HepG2 (cell line): ENCODE results near the gene CAPN2. TPM values are rescaled to one million over a fixed set of nuclear protein-coding genes. Genes with fewer than 3 reads are reported as not detected.

Experiments
- CENPX ChIP-seq: sonication (generic); formaldehyde crosslinking; IDR thresholded peaks from 2 replicates; pipeline ENCODE4 v1.9.0; 2021; ENCODE audit warnings: mild to moderate bottlenecking, missing genetic modification reagents, moderate library complexity
- CHD2 ChIP-seq: IDR thresholded peaks from 2 replicates; pipeline ENCODE4 v1.6.1; 2011; ENCODE audit warnings: low read depth, low read length, improper control_type of control experiment
- ELF1 ChIP-seq: sonication (generic); formaldehyde crosslinking; IDR thresholded peaks from 2 replicates; pipeline ENCODE4 v1.4.0; 2020; ENCODE audit warnings: missing genetic modification reagents
- ERF ChIP-seq: IDR thresholded peaks from 2 replicates; pipeline ENCODE4 v1.6.1; 2018; ENCODE audit warnings: missing biosample characterization, missing genetic modification reagents
- HMGA1 ChIP-seq: sonication (generic); formaldehyde crosslinking; conservative IDR thresholded peaks from 2 replicates; pipeline ENCODE4 v1.4.0; 2020; ENCODE audit warnings: missing genetic modification reagents
- ISL2 ChIP-seq: sonication (generic); formaldehyde crosslinking; IDR thresholded peaks from 2 replicates; pipeline ENCODE4 v1.5.0; 2020; ENCODE audit warnings: missing genetic modification reagents
- NPAS2 ChIP-seq: sonication (generic); formaldehyde crosslinking; IDR thresholded peaks from 2 replicates; pipeline ENCODE4 v1.8.0; 2022; ENCODE audit warnings: mild to moderate bottlenecking, missing genetic modification reagents, borderline replicate concordance
- PHF21A ChIP-seq: sonication (generic); formaldehyde crosslinking; IDR thresholded peaks from 2 replicates; pipeline ENCODE4 v1.5.0; 2020; ENCODE audit warnings: mild to moderate bottlenecking, missing genetic modification reagents
- PHF5A ChIP-seq: IDR thresholded peaks from one replicate; pipeline ENCODE4 v1.6.1; 2018; ENCODE audit warnings: low read depth, missing genetic modification reagents; ENCODE audit not compliant: unreplicated experiment
- PRPF4 ChIP-seq: fragments of 200-400 bp; formaldehyde crosslinking; IDR thresholded peaks from 2 replicates; pipeline ENCODE4 v1.6.1; 2016; ENCODE audit warnings: low read length, low read depth; ENCODE audit not compliant: poor library complexity, severe bottlenecking
- XRCC5 ChIP-seq: fragments of 200-400 bp; formaldehyde crosslinking; optimal IDR thresholded peaks from 2 replicates; pipeline ENCODE3; 2017; ENCODE audit warnings: mild to moderate bottlenecking, low read length
- ZBTB8A ChIP-seq: sonication (generic); formaldehyde crosslinking; IDR thresholded peaks from 2 replicates; pipeline ENCODE4 v1.4.0; 2020; ENCODE audit warnings: mild to moderate bottlenecking, low read depth, missing genetic modification reagents, borderline replicate concordance
- ZFYVE20 ChIP-seq: sonication (generic); formaldehyde crosslinking; IDR thresholded peaks from 2 replicates; pipeline ENCODE4 v1.8.0; 2023; ENCODE audit warnings: low read depth, mild to moderate bottlenecking, moderate library complexity, missing genetic modification reagents, borderline replicate concordance
- ZNF10 ChIP-seq: sonication (generic); formaldehyde crosslinking; IDR thresholded peaks from 2 replicates; pipeline ENCODE4 v1.4.0; 2020; ENCODE audit warnings: mild to moderate bottlenecking, low read depth, missing genetic modification reagents, borderline replicate concordance
- ZNF138 ChIP-seq: sonication (generic); formaldehyde crosslinking; IDR thresholded peaks from 2 replicates; pipeline ENCODE4 v1.5.0; 2020; ENCODE audit warnings: mild to moderate bottlenecking, low read depth, missing genetic modification reagents
- ZNF552 ChIP-seq: sonication (generic); formaldehyde crosslinking; IDR thresholded peaks from 2 replicates; pipeline ENCODE4 v1.9.0; 2022; ENCODE audit warnings: missing genetic modification reagents, mild to moderate bottlenecking, borderline replicate concordance
- ZNF562 ChIP-seq: sonication (generic); formaldehyde crosslinking; IDR thresholded peaks from 2 replicates; pipeline ENCODE4 v1.8.0; 2022; ENCODE audit warnings: missing genetic modification reagents, borderline replicate concordance
- ZNF563 ChIP-seq: sonication (generic); formaldehyde crosslinking; IDR thresholded peaks from 2 replicates; pipeline ENCODE4 v1.8.0; 2022; ENCODE audit warnings: mild to moderate bottlenecking, moderate library complexity, missing genetic modification reagents
- ZNF879 ChIP-seq: sonication (generic); formaldehyde crosslinking; IDR thresholded peaks from 2 replicates; pipeline ENCODE4 v1.8.1; 2023; ENCODE audit warnings: missing genetic modification reagents
- polyA plus RNA-seq, 8 experiments: library from polyadenylated mRNA; depleted of rRNA in 3 of 8; stranded (reverse) in 7 of 8; unstranded in 1 of 8; fragments of >200 nt; fragmentation: Illumina TruSeq in 4 of 8; extraction: Trizol in 4 of 8; gene quantifications; 2 replicates each; pipeline versions ENCODE4 v1.2.1 to v1.2.3, GENCODE V29; 2011 to 2016; ENCODE audit warnings: low read depth in 4 of 8, missing spikeins in 1 of 8, mixed read lengths in 1 of 8; ENCODE audit not compliant: insufficient read depth in 1 of 8
- total RNA-seq, 5 experiments: library from RNA; depleted of rRNA; stranded (reverse); fragments of >200 nt; fragmentation: Illumina TruSeq; extraction: Trizol; gene quantifications; 2 replicates each; pipeline ENCODE4 v1.2.3, GENCODE V29; 2016; ENCODE audit warnings: low read depth in 1 of 5
- TF ChIP-seq, protein P1 (sequence below): sonication (generic); formaldehyde crosslinking; IDR thresholded peaks from 2 replicates; pipeline ENCODE4 v1.5.1; 2020; ENCODE audit warnings: mild to moderate bottlenecking, missing genetic modification reagents, moderate library complexity
- TF ChIP-seq, protein P2 (sequence below): sonication (generic); formaldehyde crosslinking; IDR thresholded peaks from 2 replicates; pipeline ENCODE4 v1.4.0; 2020; ENCODE audit warnings: missing genetic modification reagents, borderline replicate concordance
- TF ChIP-seq, protein P3 (sequence below): sonication (generic); formaldehyde crosslinking; IDR thresholded peaks from 2 replicates; pipeline ENCODE4 v1.5.0; 2020; ENCODE audit warnings: mild to moderate bottlenecking, missing genetic modification reagents
- TF ChIP-seq, protein P4 (sequence below): sonication (generic); formaldehyde crosslinking; IDR thresholded peaks from 2 replicates; pipeline ENCODE4 v1.8.1; 2023; ENCODE audit warnings: mild to moderate bottlenecking, moderate library complexity, missing genetic modification reagents

Gene CAPN2
- total and polyA plus RNA-seq, 2 of the 13 experiments (the other 11 are each of a cell fraction or from before 2014, with no cell fraction given) = 6.2 to 7.4 TPM

DNA sequence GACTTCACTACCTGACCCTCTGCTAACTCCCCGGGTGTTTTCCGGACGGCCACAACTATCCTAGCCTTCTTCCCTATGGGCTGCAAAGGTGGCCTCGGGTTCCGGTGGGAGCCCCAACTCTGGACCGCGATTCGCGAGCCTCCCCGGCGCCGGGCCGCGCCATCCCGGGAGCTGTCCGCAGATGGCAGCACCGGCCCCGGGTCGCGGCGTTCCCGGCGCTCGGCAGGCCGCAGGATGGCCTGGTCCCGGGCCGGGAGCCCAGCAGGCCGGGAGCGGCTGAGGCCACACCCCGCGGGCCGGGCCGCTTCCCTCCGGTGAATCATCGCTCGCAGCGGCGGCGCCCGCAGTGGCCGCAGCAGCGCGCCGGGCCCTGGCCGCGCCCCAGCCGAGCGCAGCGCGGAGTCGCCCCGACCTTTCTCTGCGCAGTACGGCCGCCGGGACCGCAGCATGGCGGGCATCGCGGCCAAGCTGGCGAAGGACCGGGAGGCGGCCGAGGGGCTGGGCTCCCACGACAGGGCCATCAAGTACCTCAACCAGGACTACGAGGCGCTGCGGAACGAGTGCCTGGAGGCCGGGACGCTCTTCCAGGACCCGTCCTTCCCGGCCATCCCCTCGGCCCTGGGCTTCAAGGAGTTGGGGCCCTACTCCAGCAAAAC, at the start of gene CAPN2 (continued):
- TF ChIP-seq, protein P1, sequence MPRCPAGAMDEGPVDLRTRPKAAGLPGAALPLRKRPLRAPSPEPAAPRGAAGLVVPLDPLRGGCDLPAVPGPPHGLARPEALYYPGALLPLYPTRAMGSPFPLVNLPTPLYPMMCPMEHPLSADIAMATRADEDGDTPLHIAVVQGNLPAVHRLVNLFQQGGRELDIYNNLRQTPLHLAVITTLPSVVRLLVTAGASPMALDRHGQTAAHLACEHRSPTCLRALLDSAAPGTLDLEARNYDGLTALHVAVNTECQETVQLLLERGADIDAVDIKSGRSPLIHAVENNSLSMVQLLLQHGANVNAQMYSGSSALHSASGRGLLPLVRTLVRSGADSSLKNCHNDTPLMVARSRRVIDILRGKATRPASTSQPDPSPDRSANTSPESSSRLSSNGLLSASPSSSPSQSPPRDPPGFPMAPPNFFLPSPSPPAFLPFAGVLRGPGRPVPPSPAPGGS (CRISPR knock-in tag) = 0 out of 2 replicates have a peak, but pooled peaks have one; percentile 69
- TF ChIP-seq PRPF4 (no peak), CHD2 (no peak), PHF5A (CRISPR knock-in tag) (no peak), XRCC5 (no peak), NPAS2 (CRISPR knock-in tag) (no peak), ERF (CRISPR knock-in tag) (no peak), CENPX (CRISPR knock-in tag) (no peak), ZNF552 (CRISPR knock-in tag) (no peak), ZNF138 (no peak), HMGA1 (CRISPR knock-in tag) (no peak), ZFYVE20 (CRISPR knock-in tag) (peak; percentile 78; the same call in 1 of the 2 replicates), ISL2 (CRISPR knock-in tag) (no peak; the same call in 1 of the 2 replicates), ZNF562 (CRISPR knock-in tag) (no peak), ZNF563 (CRISPR knock-in tag) (peak; percentile 70; the same call in 1 of the 2 replicates), ZNF10 (CRISPR knock-in tag) (no peak), ZBTB8A (no peak), PHF21A (no peak), ZNF879 (CRISPR knock-in tag) (no peak), ELF1 (CRISPR knock-in tag) (no peak)
- TF ChIP-seq, protein P2, sequence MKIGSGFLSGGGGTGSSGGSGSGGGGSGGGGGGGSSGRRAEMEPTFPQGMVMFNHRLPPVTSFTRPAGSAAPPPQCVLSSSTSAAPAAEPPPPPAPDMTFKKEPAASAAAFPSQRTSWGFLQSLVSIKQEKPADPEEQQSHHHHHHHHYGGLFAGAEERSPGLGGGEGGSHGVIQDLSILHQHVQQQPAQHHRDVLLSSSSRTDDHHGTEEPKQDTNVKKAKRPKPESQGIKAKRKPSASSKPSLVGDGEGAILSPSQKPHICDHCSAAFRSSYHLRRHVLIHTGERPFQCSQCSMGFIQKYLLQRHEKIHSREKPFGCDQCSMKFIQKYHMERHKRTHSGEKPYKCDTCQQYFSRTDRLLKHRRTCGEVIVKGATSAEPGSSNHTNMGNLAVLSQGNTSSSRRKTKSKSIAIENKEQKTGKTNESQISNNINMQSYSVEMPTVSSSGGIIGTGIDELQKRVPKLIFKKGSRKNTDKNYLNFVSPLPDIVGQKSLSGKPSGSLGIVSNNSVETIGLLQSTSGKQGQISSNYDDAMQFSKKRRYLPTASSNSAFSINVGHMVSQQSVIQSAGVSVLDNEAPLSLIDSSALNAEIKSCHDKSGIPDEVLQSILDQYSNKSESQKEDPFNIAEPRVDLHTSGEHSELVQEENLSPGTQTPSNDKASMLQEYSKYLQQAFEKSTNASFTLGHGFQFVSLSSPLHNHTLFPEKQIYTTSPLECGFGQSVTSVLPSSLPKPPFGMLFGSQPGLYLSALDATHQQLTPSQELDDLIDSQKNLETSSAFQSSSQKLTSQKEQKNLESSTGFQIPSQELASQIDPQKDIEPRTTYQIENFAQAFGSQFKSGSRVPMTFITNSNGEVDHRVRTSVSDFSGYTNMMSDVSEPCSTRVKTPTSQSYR (CRISPR knock-in tag) = no peak
- TF ChIP-seq, protein P3, sequence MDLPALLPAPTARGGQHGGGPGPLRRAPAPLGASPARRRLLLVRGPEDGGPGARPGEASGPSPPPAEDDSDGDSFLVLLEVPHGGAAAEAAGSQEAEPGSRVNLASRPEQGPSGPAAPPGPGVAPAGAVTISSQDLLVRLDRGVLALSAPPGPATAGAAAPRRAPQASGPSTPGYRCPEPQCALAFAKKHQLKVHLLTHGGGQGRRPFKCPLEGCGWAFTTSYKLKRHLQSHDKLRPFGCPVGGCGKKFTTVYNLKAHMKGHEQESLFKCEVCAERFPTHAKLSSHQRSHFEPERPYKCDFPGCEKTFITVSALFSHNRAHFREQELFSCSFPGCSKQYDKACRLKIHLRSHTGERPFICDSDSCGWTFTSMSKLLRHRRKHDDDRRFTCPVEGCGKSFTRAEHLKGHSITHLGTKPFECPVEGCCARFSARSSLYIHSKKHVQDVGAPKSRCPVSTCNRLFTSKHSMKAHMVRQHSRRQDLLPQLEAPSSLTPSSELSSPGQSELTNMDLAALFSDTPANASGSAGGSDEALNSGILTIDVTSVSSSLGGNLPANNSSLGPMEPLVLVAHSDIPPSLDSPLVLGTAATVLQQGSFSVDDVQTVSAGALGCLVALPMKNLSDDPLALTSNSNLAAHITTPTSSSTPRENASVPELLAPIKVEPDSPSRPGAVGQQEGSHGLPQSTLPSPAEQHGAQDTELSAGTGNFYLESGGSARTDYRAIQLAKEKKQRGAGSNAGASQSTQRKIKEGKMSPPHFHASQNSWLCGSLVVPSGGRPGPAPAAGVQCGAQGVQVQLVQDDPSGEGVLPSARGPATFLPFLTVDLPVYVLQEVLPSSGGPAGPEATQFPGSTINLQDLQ (CRISPR knock-in tag) = no peak
- TF ChIP-seq, protein P4, sequence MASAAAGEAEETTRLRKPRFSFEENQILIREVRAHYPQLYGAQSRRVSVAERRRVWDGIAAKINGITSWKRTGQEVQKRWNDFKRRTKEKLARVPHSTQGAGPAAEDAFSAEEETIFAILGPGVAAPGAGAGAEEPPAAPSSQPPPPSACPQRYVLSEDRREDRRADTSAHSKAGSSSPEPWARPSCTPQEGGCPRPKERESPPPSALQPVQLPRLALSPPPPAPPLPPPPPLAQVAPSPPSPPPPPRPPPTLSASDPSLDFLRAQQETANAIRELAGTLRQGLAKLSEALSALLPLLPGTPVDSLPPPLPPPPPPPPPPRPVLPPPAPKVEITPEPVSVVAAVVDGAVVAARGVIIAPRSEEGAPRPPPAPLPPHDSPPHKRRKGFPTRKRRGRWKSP = 0 out of 2 replicates have a peak, but pooled peaks have one; percentile 54
